Measurements from ENCODE around the gene ST6GALNAC4. TPM values are rescaled to one million over a fixed set of nuclear protein-coding genes. Genes with fewer than 3 reads are reported as not detected.

The ST6GALNAC4 gene
- polyA plus RNA-seq, 5 donors = 16.4 to 40.5 (median 25.1) TPM

GRCh38 chr9:127913682-127914081 lies 3.2 kb downstream of the ST6GALNAC4 start:
- no peak for DNase-seq

DNA sequence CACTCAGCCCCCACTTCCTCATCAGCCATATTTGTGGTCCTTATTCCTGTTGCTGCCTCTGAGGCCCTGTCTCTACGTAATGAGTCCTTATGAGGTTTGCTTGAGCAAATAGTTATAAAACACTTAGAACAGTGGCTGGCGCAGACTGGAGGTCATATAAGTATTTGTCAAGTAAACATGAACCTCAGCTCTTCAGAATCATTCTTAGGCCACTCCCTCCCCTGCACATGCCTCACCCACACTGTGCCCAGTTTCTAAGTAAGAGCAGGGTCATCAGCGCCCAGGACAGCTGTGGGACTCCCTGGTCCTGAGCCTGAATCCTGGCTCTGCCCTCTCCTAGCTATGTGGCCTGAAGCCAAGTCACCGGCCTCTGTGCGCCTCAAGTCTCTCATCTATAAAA lies 4.0 kb downstream of the ST6GALNAC4 start:
- DNase-seq = peak in 1 of 2 donors; percentile 50

- DNase-seq = no peak
These were observed 4.5 kb downstream of the ST6GALNAC4 start for GRCh38 chr9:127912296-127912695.

GRCh38 chr9:127910613-127911205 lies 6.1 kb downstream of the ST6GALNAC4 start:
- no peak for DNase-seq

- DNase-seq = no peak
These were observed 7.0 kb downstream of the ST6GALNAC4 start for GRCh38 chr9:127909839-127910273.

DNA sequence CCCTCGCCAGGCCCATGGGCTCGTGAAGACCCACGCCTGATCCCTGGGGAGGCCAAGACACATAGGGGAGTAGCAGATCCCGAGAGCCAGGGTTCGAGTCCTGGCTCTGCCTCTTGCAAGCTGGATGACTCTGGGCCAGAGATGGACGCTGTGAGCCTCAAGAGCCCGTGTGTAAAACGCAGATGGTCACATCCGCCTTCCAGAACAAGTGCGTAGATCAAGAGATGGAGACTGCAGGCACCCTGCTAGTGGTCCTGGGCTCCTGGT lies 8.2 kb downstream of the ST6GALNAC4 start:
- no peak for DNase-seq

GRCh38 chr9:127907867-127908659 lies 8.8 kb downstream of the ST6GALNAC4 start:
- no peak for DNase-seq

- no peak for DNase-seq
These were observed 11.1 kb downstream of the ST6GALNAC4 start for GRCh38 chr9:127905788-127906191.

DNA sequence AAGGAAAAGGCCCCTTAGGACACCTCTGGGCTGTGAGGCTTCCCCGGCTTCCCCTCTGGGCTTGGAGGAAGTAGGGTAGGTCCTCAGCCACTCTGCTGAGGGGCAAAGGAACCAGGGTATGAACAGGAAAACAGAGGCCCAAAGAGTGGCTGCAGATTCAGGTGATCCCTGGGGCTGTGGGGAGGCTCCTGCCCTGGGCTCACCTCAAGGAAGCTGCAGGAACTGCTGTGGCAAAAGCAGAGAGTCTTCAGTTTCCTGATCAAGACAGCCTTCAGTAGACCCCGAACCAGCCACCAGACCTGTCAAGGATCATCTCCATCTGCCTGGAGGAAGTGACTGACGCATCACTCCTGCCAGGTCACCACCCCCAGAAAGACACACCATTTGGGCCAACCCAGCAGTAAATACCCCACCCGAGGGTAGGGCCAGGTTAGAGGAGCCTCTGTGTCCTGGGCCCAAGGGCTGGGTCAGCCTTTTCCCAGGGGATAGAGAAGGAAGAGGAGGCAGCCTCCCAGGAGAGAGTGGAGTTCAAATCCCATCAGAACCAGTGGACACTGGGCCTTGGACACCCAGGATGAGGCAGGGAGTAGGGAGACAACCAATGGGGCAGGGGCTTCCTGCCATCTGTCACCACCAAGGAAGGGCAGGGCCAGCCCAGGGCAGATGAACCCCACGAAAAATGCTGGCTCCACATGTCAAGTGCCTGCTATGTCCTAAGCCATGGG lies 11.7 kb downstream of the ST6GALNAC4 start:
- no peak for DNase-seq

DNA sequence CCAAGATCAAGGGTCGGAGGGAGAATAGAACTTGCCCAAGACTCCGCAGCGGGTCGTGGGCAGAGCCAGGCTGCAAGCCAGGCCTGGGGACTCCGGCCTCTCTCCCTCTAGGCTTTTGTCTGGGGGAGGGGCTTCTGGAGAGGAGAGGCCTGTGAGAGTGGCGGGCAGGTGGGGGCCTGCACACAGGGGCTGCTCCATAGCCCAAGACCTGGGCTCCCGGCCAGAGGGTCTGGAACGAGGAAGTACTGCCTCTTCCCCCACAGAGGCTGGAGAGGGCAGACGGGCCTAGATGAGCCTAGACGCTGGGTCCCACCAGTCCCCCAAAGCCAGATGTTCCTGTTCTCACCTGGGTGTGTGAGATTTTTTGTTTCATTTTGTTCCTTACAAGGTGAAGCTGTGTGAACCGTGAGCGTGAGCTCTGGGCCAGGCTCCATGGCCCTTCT lies 12.3 kb downstream of the ST6GALNAC4 start:
- DNase-seq = peak; percentile 76 to 79

GRCh38 chr9:127903557-127904475 lies 13.0 kb downstream of the ST6GALNAC4 start:
- peak in 1 of 2 donors; percentile 60 for DNase-seq

DNA sequence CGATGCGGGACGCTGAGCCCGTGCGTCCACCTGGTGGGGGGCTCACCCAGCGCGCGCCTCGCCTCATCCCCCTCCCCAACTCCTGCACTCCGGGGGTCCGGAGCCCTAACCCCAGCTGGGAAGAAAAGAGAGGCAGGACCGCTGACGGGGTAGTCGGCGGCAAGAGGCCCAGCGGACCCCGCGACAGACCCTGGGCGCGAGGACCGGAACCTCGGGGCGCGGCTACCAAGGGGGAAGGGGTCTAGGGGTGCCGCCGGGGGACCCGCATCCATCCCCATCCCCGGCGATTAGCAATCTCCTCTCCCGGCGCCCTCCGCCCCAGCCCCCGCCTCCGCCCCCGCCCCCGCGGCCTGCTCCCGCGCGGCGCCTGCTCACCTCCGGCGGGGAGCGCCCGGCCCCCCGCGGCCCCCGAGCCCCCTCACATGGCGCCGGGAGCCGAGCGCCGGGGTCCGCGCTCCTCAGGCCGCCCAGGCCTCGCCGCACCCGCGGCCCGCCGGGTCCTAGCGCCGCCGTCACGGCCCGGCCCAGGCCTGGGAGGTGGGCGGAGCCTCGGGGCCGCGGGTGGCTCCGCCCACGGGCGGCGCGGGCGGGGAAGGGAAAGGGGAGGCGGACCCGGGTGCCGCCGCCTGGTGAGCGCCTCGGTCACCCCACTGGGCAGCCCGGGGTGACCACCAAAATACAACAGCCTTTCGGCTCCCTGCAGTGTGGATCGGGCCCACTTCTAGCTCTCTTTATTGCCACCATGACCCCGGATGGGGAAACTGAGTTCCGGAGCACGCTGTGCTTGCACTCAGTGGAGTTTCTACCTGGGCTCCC lies 17.5 kb downstream of the ST6GALNAC4 start, which contains the start of gene ST6GALNAC6:
TSS of gene ST6GALNAC6 (minus strand) at position 476 of the 816 bp plus-strand sequence. CDS start 1,622 bp downstream, outside the sequence.
- peak; percentile 69 to 78 for DNase-seq

DNA sequence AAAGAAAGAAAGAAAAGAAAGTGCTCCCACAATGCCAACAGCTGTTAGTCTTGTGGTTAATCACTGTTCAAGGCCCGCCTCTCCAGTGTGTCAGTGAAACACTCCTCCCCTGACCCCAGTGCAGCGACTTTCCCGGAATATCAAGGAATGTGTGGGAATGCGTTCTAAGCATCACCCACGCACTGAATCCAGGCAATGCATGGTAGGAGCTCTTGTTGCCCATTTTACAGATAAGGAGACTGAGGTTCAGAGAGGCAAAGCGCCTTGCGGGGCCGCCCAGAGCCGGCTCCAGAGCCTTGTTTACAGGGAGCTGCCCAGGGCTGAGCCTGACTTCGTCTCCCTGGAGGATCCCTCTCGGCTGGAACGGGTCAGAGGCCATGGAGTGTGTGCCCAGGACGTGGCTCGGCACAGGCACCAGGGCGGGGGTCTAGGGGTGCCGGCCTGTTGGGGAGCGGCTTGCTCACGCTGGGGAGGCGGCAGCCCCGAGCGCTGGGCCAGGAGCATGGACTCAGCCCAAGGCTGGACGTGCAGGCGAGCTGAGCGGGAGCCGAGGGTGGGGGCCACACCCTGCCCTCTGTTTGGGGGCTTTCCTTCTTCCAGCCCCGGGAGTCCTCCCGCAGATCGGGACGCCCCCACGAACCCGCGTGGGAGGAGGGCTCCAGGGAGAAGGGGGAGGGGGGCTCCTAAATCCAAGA lies 18.3 kb downstream of the ST6GALNAC4 start:
- peak in 1 of 2 donors; percentile 54 for DNase-seq

- DNase-seq = peak in 1 of 2 donors; percentile 69
These were observed 19.6 kb downstream of the ST6GALNAC4 start for GRCh38 chr9:127897193-127897692.

DNA sequence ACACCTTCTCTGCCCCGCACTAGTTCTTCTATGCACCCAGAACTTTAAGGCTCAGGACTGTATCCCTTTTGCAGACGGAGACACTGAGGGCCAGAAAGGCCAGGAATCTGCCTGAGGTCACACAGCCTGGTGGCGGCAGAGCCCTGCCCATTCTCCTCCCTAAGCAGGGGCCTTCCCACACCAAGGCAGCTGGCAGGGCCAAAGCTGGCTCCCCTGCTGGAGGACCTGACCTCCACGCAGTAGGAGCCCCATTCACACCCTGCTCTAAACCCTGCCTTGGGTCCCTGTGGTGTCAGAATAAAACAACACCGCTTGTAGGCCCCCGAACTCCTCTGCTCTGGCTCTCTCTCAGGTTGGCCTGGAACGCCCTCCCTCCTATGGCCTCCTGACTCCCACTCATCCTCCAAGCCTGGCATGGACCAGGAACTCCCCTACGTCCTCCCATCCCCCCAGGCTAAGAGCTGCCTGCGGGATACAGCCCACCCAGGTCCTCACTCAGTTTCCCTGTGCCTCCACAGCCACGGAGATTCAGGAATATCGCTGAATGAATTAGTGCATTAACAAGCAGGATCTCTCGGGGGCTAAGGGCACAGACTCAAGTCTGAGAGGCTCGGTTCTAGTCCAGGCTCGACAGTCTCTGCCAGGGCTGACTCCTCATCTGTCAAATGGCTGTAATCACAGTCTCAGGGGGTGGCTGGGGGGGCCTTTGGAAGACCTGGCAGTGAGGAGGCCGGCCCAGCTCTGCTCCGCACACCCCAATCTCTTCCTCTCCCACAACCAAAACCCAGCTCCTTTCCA lies 20.2 kb downstream of the ST6GALNAC4 start:
- DNase-seq = no peak

DNA sequence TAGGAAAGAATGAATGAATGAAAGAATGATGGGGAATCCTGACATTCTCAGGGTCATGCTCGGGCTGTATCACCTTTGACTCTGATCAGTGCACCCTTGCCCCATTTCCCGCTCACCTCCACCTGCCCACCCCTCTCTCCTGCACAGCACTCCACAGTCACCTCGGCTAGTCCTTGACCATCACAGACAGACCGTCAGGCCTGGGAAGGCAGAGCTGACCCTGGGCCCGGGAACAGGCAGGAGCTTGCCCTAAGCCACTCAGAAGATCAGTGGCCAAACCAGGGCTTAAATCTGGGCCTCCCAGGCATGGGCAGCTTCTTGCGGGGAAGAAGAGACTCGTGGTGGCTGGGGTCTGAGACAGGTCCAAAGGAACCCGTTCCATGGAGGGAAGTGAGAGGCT lies 21.0 kb downstream of the ST6GALNAC4 start:
- DNase-seq = no peak

DNA sequence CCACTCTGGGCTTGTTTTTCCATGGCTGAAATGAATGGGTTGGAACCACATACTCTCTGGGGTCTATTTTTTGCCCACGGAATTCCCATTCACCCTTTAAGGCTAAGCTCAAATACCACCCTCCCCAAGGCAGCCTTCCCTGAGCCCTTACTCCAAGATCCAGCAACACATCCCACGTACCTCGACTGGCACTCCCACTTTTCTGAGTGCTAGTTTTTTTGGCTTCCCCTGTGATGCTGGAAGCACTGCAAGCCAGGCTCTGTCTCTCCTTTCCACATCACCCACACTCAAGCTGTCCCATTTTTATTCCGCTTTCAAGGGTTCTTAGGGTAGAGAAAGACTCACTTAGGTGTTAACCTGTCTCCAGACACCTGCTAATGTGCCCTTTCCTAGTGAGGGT lies 23.4 kb downstream of the ST6GALNAC4 start:
- no peak for DNase-seq

DNA sequence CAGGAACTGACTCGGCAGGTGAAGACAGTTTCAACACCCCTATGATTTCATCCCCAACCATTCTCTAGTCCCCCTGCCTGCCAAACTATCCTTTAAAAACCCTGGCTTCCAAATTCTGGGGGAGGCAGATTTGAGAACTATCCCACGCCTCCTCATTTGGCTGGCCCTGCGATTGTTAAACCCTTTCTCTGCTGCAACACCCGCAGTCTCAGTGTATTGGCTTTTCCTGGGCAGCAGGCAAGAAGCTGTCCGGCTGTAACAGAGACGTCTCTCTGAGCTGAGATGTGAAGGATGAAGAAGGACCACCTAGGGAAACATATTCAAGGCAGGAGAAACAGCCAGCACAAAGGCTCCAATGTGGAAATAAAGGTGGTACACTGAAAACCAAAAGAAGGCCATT lies 24.0 kb downstream of the ST6GALNAC4 start:
- no peak for DNase-seq

DNA sequence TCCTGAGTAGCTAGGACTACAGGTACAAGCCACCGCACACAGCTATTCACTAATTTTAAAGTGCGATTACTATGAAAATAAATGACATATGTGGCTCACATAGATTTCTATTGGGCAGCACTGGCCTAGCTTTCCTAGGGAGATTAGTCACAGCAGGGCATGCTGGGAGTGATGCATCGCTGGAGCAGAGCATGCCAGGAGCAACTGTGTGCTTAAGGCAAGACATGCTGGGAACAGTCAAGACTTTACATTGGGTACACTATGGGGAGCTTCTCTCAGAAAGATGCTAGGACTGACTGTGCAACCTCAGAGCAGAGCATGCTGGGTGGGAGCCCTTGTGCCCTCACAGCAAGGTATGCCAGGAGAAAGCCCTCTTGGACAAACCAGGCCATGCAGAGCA lies 26.8 kb downstream of the ST6GALNAC4 start:
- no peak for DNase-seq

All from right lung (tissue), 5 donors.